ENCODE measurements around the gene LIMS2.

Gene LIMS2

GRCh38 chr2:127661072-127661649 lies 14.2 kb downstream of the LIMS2 start:
- H3K4me2 ChIP-seq (ENCODE audit: low read length): no peak overlapping the region
- H4K20me1 ChIP-seq (ENCODE audit: insufficient read depth, low read length): no peaks in the 10 kb centered on the region
- H3K79me2 ChIP-seq (ENCODE audit: low read length): no peaks in the 10 kb centered on the region
- H3K9ac ChIP-seq (ENCODE audit: low read length): no peak overlapping the region
- peaks cover 10% of the 10 kb centered on the region for H3K4me1 ChIP-seq (ENCODE audit: low read length)
- H2AFZ ChIP-seq (ENCODE audit: low read depth, low read length): no peak overlapping the region
- H3K27ac ChIP-seq (ENCODE audit: low read length): no peak overlapping the region
- TF ChIP-seq CTCF (IDR thresholded peaks at IDR 0.05; ENCODE audit: low read depth, low read length) (no peak), EZH2phosphoT487 (IDR thresholded peaks at IDR 0.05; ENCODE audit: low read depth) (no peak)
- H3K9me3 ChIP-seq (ENCODE audit: insufficient read depth, low read length): no peaks in the 10 kb centered on the region
- H3K4me3 ChIP-seq (ENCODE audit: low read length): no peak overlapping the region
- no peaks in the 10 kb centered on the region for H3K36me3 ChIP-seq (replicated peaks; ENCODE audit: low read depth, low read length)
- H3K27me3 ChIP-seq (ENCODE audit: low read depth, low read length): peaks cover 9% of the 10 kb centered on the region

DNA sequence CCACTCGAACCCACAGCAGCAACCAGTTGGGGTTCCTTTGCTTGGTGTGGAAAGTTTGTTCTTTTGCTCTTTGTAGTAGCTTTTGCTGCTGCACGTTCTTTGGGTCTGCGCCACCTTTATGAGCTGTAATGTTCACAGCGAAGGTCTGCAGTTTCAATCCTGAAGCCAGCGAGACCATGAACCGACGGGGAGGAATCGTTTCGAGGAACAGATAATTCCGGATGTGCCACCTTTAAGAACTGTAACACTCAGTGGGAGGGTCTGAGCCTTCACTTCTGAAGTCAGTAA lies 15.1 kb downstream of the LIMS2 start:
- TF ChIP-seq CTCF (IDR thresholded peaks at IDR 0.05; ENCODE audit: low read depth, low read length): no peak
- no peak for TF ChIP-seq EZH2phosphoT487 (IDR thresholded peaks at IDR 0.05; ENCODE audit: low read depth)
- no peak overlapping the region for H2AFZ ChIP-seq (ENCODE audit: low read depth, low read length)
- no peaks in the 10 kb centered on the region for H4K20me1 ChIP-seq (ENCODE audit: insufficient read depth, low read length)
- no peak overlapping the region for H3K4me3 ChIP-seq (ENCODE audit: low read length)
- H3K9ac ChIP-seq (ENCODE audit: low read length): no peak overlapping the region
- no peak overlapping the region for H3K4me2 ChIP-seq (ENCODE audit: low read length)
- H3K36me3 ChIP-seq (replicated peaks; ENCODE audit: low read depth, low read length): no peaks in the 10 kb centered on the region
- no peaks in the 10 kb centered on the region for H3K9me3 ChIP-seq (ENCODE audit: insufficient read depth, low read length)
- H3K27ac ChIP-seq (ENCODE audit: low read length): no peak overlapping the region
- H3K79me2 ChIP-seq (ENCODE audit: low read length): no peaks in the 10 kb centered on the region
- H3K4me1 ChIP-seq (ENCODE audit: low read length): peaks cover 10% of the 10 kb centered on the region
- H3K27me3 ChIP-seq (ENCODE audit: low read depth, low read length): no peaks in the 10 kb centered on the region

GRCh38 chr2:127659408-127660290 lies 15.7 kb downstream of the LIMS2 start:
- no peak for TF ChIP-seq EZH2phosphoT487 (IDR thresholded peaks at IDR 0.05; ENCODE audit: low read depth)
- no peak for TF ChIP-seq CTCF (IDR thresholded peaks at IDR 0.05; ENCODE audit: low read depth, low read length)
- H3K27me3 ChIP-seq (ENCODE audit: low read depth, low read length): no peaks in the 10 kb centered on the region

GRCh38 chr2:127658641-127659407 lies 16.5 kb downstream of the LIMS2 start:
- H4K20me1 ChIP-seq (ENCODE audit: insufficient read depth, low read length): no peaks in the 10 kb centered on the region
- peaks cover 10% of the 10 kb centered on the region for H3K4me1 ChIP-seq (ENCODE audit: low read length)
- no peak overlapping the region for H3K9ac ChIP-seq (ENCODE audit: low read length)
- 0 out of 2 replicates have a peak overlapping the region, but pooled peaks have one; percentile 31 for H3K4me2 ChIP-seq (ENCODE audit: low read length)
- H3K27me3 ChIP-seq (ENCODE audit: low read depth, low read length): no peaks in the 10 kb centered on the region
- H3K79me2 ChIP-seq (ENCODE audit: low read length): no peaks in the 10 kb centered on the region
- H3K9me3 ChIP-seq (ENCODE audit: insufficient read depth, low read length): no peaks in the 10 kb centered on the region
- no peak overlapping the region for H3K4me3 ChIP-seq (ENCODE audit: low read length)
- no peaks in the 10 kb centered on the region for H3K36me3 ChIP-seq (replicated peaks; ENCODE audit: low read depth, low read length)
- no peak for TF ChIP-seq CTCF (IDR thresholded peaks at IDR 0.05; ENCODE audit: low read depth, low read length)
- TF ChIP-seq EZH2phosphoT487 (IDR thresholded peaks at IDR 0.05; ENCODE audit: low read depth): no peak
- no peak overlapping the region for H3K27ac ChIP-seq (ENCODE audit: low read length)
- H2AFZ ChIP-seq (ENCODE audit: low read depth, low read length): no peak overlapping the region

More at GRCh38 chr2:127659408-127660290, 15.7 kb downstream of the LIMS2 start:
- peak overlapping the region; percentile 31 for H3K4me2 ChIP-seq (ENCODE audit: low read length)
- no peaks in the 10 kb centered on the region for H3K79me2 ChIP-seq (ENCODE audit: low read length)
- no peak overlapping the region for H3K4me3 ChIP-seq (ENCODE audit: low read length)
- no peak overlapping the region for H3K9ac ChIP-seq (ENCODE audit: low read length)
- H3K36me3 ChIP-seq (replicated peaks; ENCODE audit: low read depth, low read length): no peaks in the 10 kb centered on the region
- H3K27ac ChIP-seq (ENCODE audit: low read length): no peak overlapping the region
- no peaks in the 10 kb centered on the region for H4K20me1 ChIP-seq (ENCODE audit: insufficient read depth, low read length)
- no peaks in the 10 kb centered on the region for H3K9me3 ChIP-seq (ENCODE audit: insufficient read depth, low read length)
- H2AFZ ChIP-seq (ENCODE audit: low read depth, low read length): no peak overlapping the region
- H3K4me1 ChIP-seq (ENCODE audit: low read length): peaks cover 10% of the 10 kb centered on the region

All from OCI-LY3 (cell line).